Gastroesophageal sphincter (tissue), 4 donors: ENCODE data around the gene PUS3. TPM values are rescaled to one million over a fixed set of nuclear protein-coding genes. Genes with fewer than 3 reads are reported as not detected.

Experiments
- ATAC-seq: fragments of 150-250 bp; one replicate; pipeline ENCODE4 v1.9.1; 2016; ENCODE audit warnings: mild to moderate bottlenecking, moderate library complexity
- H3K27ac ChIP-seq, 4 donors: fragments of 200-600 bp; sonication (generic) in 3 of 4; 1 replicate in 3 of 4; 2 replicates in 1 of 4; pipeline ENCODE4 v1.5.1; 2016 to 2019
- H3K27me3 ChIP-seq: fragments of 200-600 bp; sonication (generic); one replicate; pipeline ENCODE4 v1.5.1; 2019
- H3K36me3 ChIP-seq, 2 donors: fragments of 200-600 bp; sonication (generic); one replicate each; pipeline ENCODE4 v1.5.1; 2019; ENCODE audit warnings: control low read depth in 1 of 2
- H3K4me1 ChIP-seq, 3 donors: fragments of 200-600 bp; sonication (generic); 1 replicate in 2 of 3; 2 replicates in 1 of 3; pipeline ENCODE4 v1.5.1; 2016 to 2019; ENCODE audit warnings: control low read depth in 2 of 3
- H3K4me3 ChIP-seq, 2 donors: fragments of 200-600 bp; sonication (generic); one replicate each; pipeline ENCODE4 v1.5.1; 2019; ENCODE audit warnings: mild to moderate bottlenecking in 1 of 2, moderate library complexity in 1 of 2
- H3K9me3 ChIP-seq, 3 donors: fragments of 200-600 bp; sonication (generic); one replicate each; pipeline ENCODE4 v1.5.1; 2017 to 2019; ENCODE audit warnings: control low read depth in 2 of 3
- CTCF ChIP-seq, 4 experiments: fragments of 200-600 bp in 2 of 4; fragments of 450-650 bp in 2 of 4; sonication (generic) in 1 of 4; IDR thresholded peaks; one replicate each; pipeline ENCODE4 v1.5.1; 2017 to 2019; ENCODE audit warnings: antibody characterized with exemption in 4 of 4, mild to moderate bottlenecking in 2 of 4, moderate library complexity in 2 of 4
- EP300 ChIP-seq: sonication (generic); formaldehyde crosslinking; IDR thresholded peaks from one replicate; pipeline ENCODE4 v1.6.1; 2017; ENCODE audit warnings: antibody characterized with exemption, mild to moderate bottlenecking
- POLR2A ChIP-seq, 2 donors: fragments of 450-650 bp; IDR thresholded peaks; one replicate each; pipeline ENCODE4 v1.6.1; 2017; ENCODE audit warnings: antibody characterized with exemption in 2 of 2, mild to moderate bottlenecking in 2 of 2, moderate library complexity in 1 of 2
- POLR2AphosphoS5 ChIP-seq: sonication (generic); formaldehyde crosslinking; IDR thresholded peaks from one replicate; pipeline ENCODE4 v1.6.1; 2017; ENCODE audit warnings: antibody characterized with exemption
- WGBS, 2 donors: methylation state at CpG; one replicate each; pipeline ENCODE4 v1.1.5; 2018; ENCODE audit warnings: low coverage in 1 of 2; 5-methylcytosine and 5-hydroxymethylcytosine counted together
- total RNA-seq, 4 donors: library from RNA; depleted of rRNA; stranded (reverse); fragments of >200 nt; gene quantifications; one replicate each; pipeline ENCODE4 v1.1.0, GENCODE V29; 2016

Gene PUS3
- total RNA-seq, 4 donors from 2014 or later = 7.8 to 15.9 (median 9.1) TPM

- Histone ChIP-seq H3K4me3 (no peak overlapping the region), H3K27me3 (no peaks in the 10 kb centered on the region), H3K4me1 (peaks cover 0 to 15% (median 12%) of the 10 kb centered on the region in 3 donors), H3K27ac (no peak overlapping the region), H3K36me3 (no peaks in the 10 kb centered on the region), H3K9me3 (no peaks in the 10 kb centered on the region)
- WGBS, 2 donors = 100% methylated on average over 3 to 4 of the region's 4 CpGs
- no peak for ATAC-seq
- TF ChIP-seq CTCF (IDR thresholded peaks at IDR 0.05) (no peak), POLR2A (IDR thresholded peaks at IDR 0.05) (no peak), POLR2AphosphoS5 (no peak), EP300 (no peak)
These were observed 37.1 kb upstream of the PUS3 start for GRCh38 chr11:125940145-125940544.

GRCh38 chr11:125939081-125939521 lies 36.1 kb upstream of the PUS3 start:
- H3K27ac ChIP-seq = no peak overlapping the region
- ATAC-seq = no peak
- WGBS, 2 donors = 20% methylated on average over 1 of the region's 4 CpGs; no CpG with 5 or more reads in 1 of the 2 donors

GRCh38 chr11:125938418-125938817 lies 35.4 kb upstream of the PUS3 start:
- TF ChIP-seq POLR2A (IDR thresholded peaks at IDR 0.05) (no peak), EP300 (no peak)
- Histone ChIP-seq H3K27ac (no peak overlapping the region), H3K9me3 (no peaks in the 10 kb centered on the region), H3K36me3 (no peaks in the 10 kb centered on the region), H3K27me3 (no peaks in the 10 kb centered on the region), H3K4me3 (no peak overlapping the region), H3K4me1 (peaks cover 0 to 15% (median 12%) of the 10 kb centered on the region in 3 donors)
- no peak for ATAC-seq
- 92 to 100% methylated on average over 2 to 3 of the region's 5 CpGs for WGBS, 2 donors

More at GRCh38 chr11:125939081-125939521, 36.1 kb upstream of the PUS3 start:
- Histone ChIP-seq H3K9me3 (no peaks in the 10 kb centered on the region), H3K4me1 (peaks cover 0 to 15% (median 12%) of the 10 kb centered on the region in 3 donors), H3K4me3 (no peak overlapping the region), H3K27me3 (no peaks in the 10 kb centered on the region), H3K36me3 (no peaks in the 10 kb centered on the region)
- no peak for TF ChIP-seq POLR2A (IDR thresholded peaks at IDR 0.05)
- TF ChIP-seq EP300 = no peak
- TF ChIP-seq CTCF (IDR thresholded peaks at IDR 0.05) = no peak
- no peak for TF ChIP-seq POLR2AphosphoS5

GRCh38 chr11:125935618-125936199 lies 32.7 kb upstream of the PUS3 start:
- Histone ChIP-seq H3K9me3 (no peaks in the 10 kb centered on the region), H3K4me1 (peaks cover 0 to 21% (median 12%) of the 10 kb centered on the region in 3 donors), H3K4me3 (no peak overlapping the region), H3K36me3 (no peaks in the 10 kb centered on the region), H3K27me3 (no peaks in the 10 kb centered on the region), H3K27ac (no peak overlapping the region)
- no peak for ATAC-seq
- 54 to 59% methylated on average over 6 to 10 of the region's 12 CpGs for WGBS, 2 donors
- no peak for TF ChIP-seq CTCF (IDR thresholded peaks at IDR 0.05)
- no peak for TF ChIP-seq POLR2A (IDR thresholded peaks at IDR 0.05)
- TF ChIP-seq EP300 = no peak

- Histone ChIP-seq H3K4me1 (peaks cover 0 to 21% (median 12%) of the 10 kb centered on the region in 3 donors), H3K9me3 (no peaks in the 10 kb centered on the region), H3K27ac (no peak overlapping the region), H3K4me3 (no peak overlapping the region), H3K27me3 (no peaks in the 10 kb centered on the region), H3K36me3 (no peaks in the 10 kb centered on the region)
- TF ChIP-seq POLR2A (IDR thresholded peaks at IDR 0.05) = no peak
- TF ChIP-seq CTCF (IDR thresholded peaks at IDR 0.05) = no peak
- no peak for TF ChIP-seq EP300
- no peak for TF ChIP-seq POLR2AphosphoS5
- 97 to 100% methylated on average over 2 of the region's 2 CpGs for WGBS, 2 donors
- ATAC-seq = no peak
These were observed 32.0 kb upstream of the PUS3 start for GRCh38 chr11:125935056-125935455.
